GM10266 (cell line): ENCODE measurements around the gene NMNAT3.

Experiments used
- DNase-seq: peaks from one replicate; pipeline ENCODE4 v3.0.0; 2012; ENCODE audit errors: extremely low spot score
- CTCF ChIP-seq: IDR thresholded peaks from 2 replicates; pipeline ENCODE4 v1.5.1; 2012; ENCODE audit warnings: mild to moderate bottlenecking, low read depth; ENCODE audit not compliant: control insufficient read depth, insufficient read depth; ENCODE audit errors: missing control alignments

Gene NMNAT3

GRCh38 chr3:139627759-139628158 is 50.0 kb downstream of the NMNAT3 start:
- TF ChIP-seq CTCF, result no peak
- no peak for DNase-seq

DNA sequence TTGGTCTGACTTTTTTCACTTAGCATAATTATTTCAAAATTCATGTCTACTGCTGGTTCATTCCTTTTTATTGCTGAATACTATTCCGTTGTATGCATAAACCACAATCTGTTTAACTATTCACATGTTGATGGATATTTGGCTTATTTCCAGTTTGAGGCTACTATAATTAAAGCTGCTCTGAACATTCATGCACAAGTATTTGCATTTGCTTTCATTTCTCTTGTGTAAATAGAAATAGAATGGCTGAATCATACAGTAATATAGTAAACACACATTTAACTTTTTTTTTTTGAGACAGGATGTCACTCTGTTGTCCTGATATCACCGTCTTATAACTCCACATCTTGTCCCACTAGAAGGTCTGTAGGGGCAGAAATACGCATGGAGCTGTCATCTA is 57.3 kb downstream of the NMNAT3 start:
- no peak for DNase-seq
- TF ChIP-seq CTCF, result no peak

DNA sequence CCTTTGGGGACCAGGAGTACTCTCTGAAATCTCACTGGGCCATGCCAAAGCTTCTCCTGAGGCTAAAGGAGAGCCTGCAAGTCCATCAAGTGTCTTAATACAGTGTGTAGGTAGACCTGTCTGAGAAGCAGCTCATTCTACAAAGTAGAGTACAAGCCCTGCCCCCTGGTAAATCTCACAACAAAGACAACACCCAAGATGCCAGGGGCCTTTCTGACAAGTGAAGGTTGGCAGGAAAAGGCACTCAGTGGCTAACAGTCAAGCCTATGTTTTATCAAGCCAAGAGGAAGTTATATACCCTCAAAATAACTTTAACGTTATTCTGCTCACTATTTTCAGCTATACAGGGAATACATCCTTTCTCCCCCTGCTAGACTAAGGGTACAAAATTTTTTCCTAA is 58.3 kb downstream of the NMNAT3 start:
- no peak for DNase-seq
- TF ChIP-seq CTCF, result no peak

DNA sequence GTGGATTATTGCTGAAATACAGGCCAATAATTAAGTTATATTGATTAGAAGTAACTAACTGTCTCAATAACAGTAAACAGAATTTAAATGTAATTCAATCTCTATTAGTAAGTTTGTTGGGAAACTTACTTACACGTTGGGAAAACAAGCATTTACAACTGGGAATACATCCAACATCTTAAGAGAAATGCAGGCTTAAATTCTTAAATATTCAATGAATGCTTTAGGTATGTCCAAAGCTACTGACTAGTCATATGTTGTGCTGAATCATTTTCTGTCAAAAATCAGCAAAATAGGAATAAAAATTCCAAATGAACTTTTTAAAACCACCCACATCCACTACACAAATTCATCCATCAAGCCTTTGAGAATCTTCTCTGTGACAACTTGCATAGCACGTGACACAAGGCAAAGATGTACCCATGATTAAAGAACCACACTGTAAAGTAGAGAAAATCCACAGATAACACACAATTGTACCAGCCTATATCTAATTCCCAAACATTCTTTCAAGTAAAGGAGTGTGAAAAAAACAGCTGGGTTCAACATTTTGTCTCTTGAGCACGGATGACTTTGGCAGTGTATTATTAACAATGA is 60.0 kb downstream of the NMNAT3 start:
- DNase-seq, result no peak
- no peak for TF ChIP-seq CTCF

GRCh38 chr3:139611528-139611927 is 66.2 kb downstream of the NMNAT3 start:
- no peak for DNase-seq
- no peak for TF ChIP-seq CTCF

GRCh38 chr3:139610886-139611285 is 66.9 kb downstream of the NMNAT3 start:
- no peak for DNase-seq
- no peak for TF ChIP-seq CTCF

GRCh38 chr3:139608924-139609323 is 68.8 kb downstream of the NMNAT3 start:
- no peak for TF ChIP-seq CTCF
- no peak for DNase-seq
